NCI-H187 (cell line): ENCODE data around the gene MADCAM1.

Experiments
- DNase-seq, 2 experiments: peaks; one replicate each; lab custom pipeline; 2025; lab: John Stamatoyannopoulos, UW

The MADCAM1 gene

GRCh38 chr19:532561-533363 lies 36.5 kb downstream of the MADCAM1 start:
- no peak for DNase-seq

GRCh38 chr19:533364-534058 lies 37.2 kb downstream of the MADCAM1 start:
- DNase-seq: no peak

- DNase-seq: no peak
Observed at GRCh38 chr19:534088-534487, 37.8 kb downstream of the MADCAM1 start.

GRCh38 chr19:535017-535835 lies 38.9 kb downstream of the MADCAM1 start:
- DNase-seq: no peak

- no peak for DNase-seq
Observed at GRCh38 chr19:536031-536880, 40.0 kb downstream of the MADCAM1 start.

GRCh38 chr19:536881-537404 lies 40.7 kb downstream of the MADCAM1 start:
- DNase-seq: no peak

- no peak for DNase-seq
Observed at GRCh38 chr19:538641-539428, 42.5 kb downstream of the MADCAM1 start.

- DNase-seq: no peak
Observed at GRCh38 chr19:539429-540030, 43.2 kb downstream of the MADCAM1 start.

GRCh38 chr19:540867-541637 lies 44.8 kb downstream of the MADCAM1 start:
- no peak for DNase-seq

GRCh38 chr19:541699-542098 lies 45.4 kb downstream of the MADCAM1 start:
- no peak for DNase-seq

- DNase-seq: no peak
Observed at GRCh38 chr19:542173-542866, 46.0 kb downstream of the MADCAM1 start.

- DNase-seq: no peak
Observed at GRCh38 chr19:543910-544608, 47.8 kb downstream of the MADCAM1 start, which contains the start of gene GZMM. GZMM (plus strand) TSS chr19:544053; CDS start chr19:544072, 19 bp downstream.

- no peak for DNase-seq
Observed at GRCh38 chr19:547117-547516, 50.8 kb downstream of the MADCAM1 start.

- DNase-seq: no peak
Observed at GRCh38 chr19:547836-548720, 51.8 kb downstream of the MADCAM1 start.

- DNase-seq: no peak
Observed at GRCh38 chr19:548886-549830, 52.9 kb downstream of the MADCAM1 start.

GRCh38 chr19:554817-555216 lies 58.5 kb downstream of the MADCAM1 start:
- DNase-seq: no peak
